Osteoblast (primary cell): ENCODE results near the gene NUS1. TPM values are rescaled to one million over a fixed set of nuclear protein-coding genes. Genes with fewer than 3 reads are reported as not detected.
"Not testable (repeated sequence)": the region's sequence is repeated elsewhere in the genome, so short reads cannot be mapped to it uniquely, and the experiment has no call there.

Source experiments
- DNase-seq: peaks from one replicate; pipeline ENCODE4 v3.0.0; 2011; ENCODE audit warnings: low spot score, mixed read lengths; ENCODE audit not compliant: insufficient read length; ENCODE audit errors: missing footprints
- H2AFZ ChIP-seq: 2 replicates; pipeline ENCODE4 v1.6.0; 2011; ENCODE audit warnings: mild to moderate bottlenecking, low read length
- H3K27ac ChIP-seq: 2 replicates; pipeline ENCODE4 v1.5.1; 2011; ENCODE audit warnings: mild to moderate bottlenecking, low read depth, low read length, moderate library complexity
- H3K27me3 ChIP-seq: 2 replicates; pipeline ENCODE4 v1.6.0; 2012; ENCODE audit warnings: mild to moderate bottlenecking, control low read depth, inconsistent platforms, low read length, moderate library complexity; ENCODE audit not compliant: insufficient read depth
- H3K36me3 ChIP-seq: 2 replicates; pipeline ENCODE4 v1.5.1; 2011; ENCODE audit warnings: mild to moderate bottlenecking, low read length, control low read depth, moderate library complexity; ENCODE audit not compliant: insufficient read depth
- H3K4me1 ChIP-seq: 2 replicates; pipeline ENCODE4 v1.5.1; 2011; ENCODE audit warnings: mild to moderate bottlenecking, low read length, control low read depth, moderate library complexity; ENCODE audit not compliant: insufficient read depth
- H3K4me2 ChIP-seq: 2 replicates; pipeline ENCODE4 v1.6.0; 2011; ENCODE audit warnings: mild to moderate bottlenecking, low read length; ENCODE audit not compliant: insufficient read depth
- H3K4me3 ChIP-seq: fragments of 200-600 bp; sonication (generic); 3 replicates; pipeline ENCODE4 v1.5.1; 2012; ENCODE audit warnings: mild to moderate bottlenecking, low read length, inconsistent platforms; ENCODE audit not compliant: insufficient read depth
- H3K79me2 ChIP-seq: 2 replicates; pipeline ENCODE4 v1.6.0; 2012; ENCODE audit warnings: mild to moderate bottlenecking, low read length, control low read depth, inconsistent platforms; ENCODE audit not compliant: insufficient read depth
- H3K9me3 ChIP-seq: 2 replicates; pipeline ENCODE4 v1.5.1; 2011; ENCODE audit warnings: low read depth, low read length, control low read depth
- H4K20me1 ChIP-seq: 2 replicates; pipeline ENCODE4 v1.6.0; 2012; ENCODE audit warnings: mild to moderate bottlenecking, low read length, control low read depth; ENCODE audit not compliant: insufficient read depth
- CTCF ChIP-seq: IDR thresholded peaks from 2 replicates; pipeline ENCODE4 v1.5.1; 2011; ENCODE audit warnings: mild to moderate bottlenecking, low read depth, low read length, moderate library complexity; ENCODE audit errors: extremely low read depth
- total RNA-seq: library from RNA; depleted of rRNA; stranded (reverse); fragments of >200 nt; gene quantifications from 2 replicates; pipeline ENCODE4 v1.2.3, GENCODE V29; 2012

Gene NUS1
- total RNA-seq, 1 donor, result 19.2 TPM

- Histone ChIP-seq H3K27ac (no peak overlapping the region), H2AFZ (no peak overlapping the region), H3K27me3 (no peaks in the 10 kb centered on the region), H3K4me3 (no peak overlapping the region), H3K36me3 (no peaks in the 10 kb centered on the region), H3K79me2 (no peaks in the 10 kb centered on the region), H3K4me1 (no peaks in the 10 kb centered on the region), H3K9me3 (no peaks in the 10 kb centered on the region), H4K20me1 (no peaks in the 10 kb centered on the region), H3K4me2 (no peak overlapping the region)
- TF ChIP-seq CTCF, result no peak
- DNase-seq, result no peak
These were observed 6.5 kb upstream of the NUS1 start for GRCh38 chr6:117668736-117669135.

- peak overlapping the region; percentile 98 for H3K4me2 ChIP-seq
- no peak for DNase-seq
- H3K36me3 ChIP-seq, result no peaks in the 10 kb centered on the region
- H3K27ac ChIP-seq, result peak overlapping the region; percentile 71
- H3K79me2 ChIP-seq, result peaks cover 42% of the 10 kb centered on the region
- peak overlapping the region; percentile 99 for H2AFZ ChIP-seq
- H3K4me1 ChIP-seq, result peaks cover 26% of the 10 kb centered on the region
- H3K9me3 ChIP-seq, result no peaks in the 10 kb centered on the region
- peaks cover 32% of the 10 kb centered on the region for H4K20me1 ChIP-seq
- H3K27me3 ChIP-seq, result no peaks in the 10 kb centered on the region
- peak overlapping the region; percentile 86 for H3K4me3 ChIP-seq
- no peak for TF ChIP-seq CTCF
These were observed 766 bp upstream of the NUS1 start for GRCh38 chr6:117674503-117674902.

- not testable (repeated sequence) for H3K36me3 ChIP-seq, DNase-seq
These were observed 511 bp downstream of the NUS1 start for GRCh38 chr6:117675658-117676301.

GRCh38 chr6:117676577-117677218, 1.4 kb downstream of the NUS1 start:
- Histone ChIP-seq H3K27ac (peak overlapping the region; percentile 46), H3K79me2 (peaks cover 64% of the 10 kb centered on the region), H3K27me3 (no peaks in the 10 kb centered on the region), H3K4me3 (peak overlapping the region; percentile 86), H2AFZ (no peak overlapping the region), H3K4me1 (peaks cover 26% of the 10 kb centered on the region), H4K20me1 (peaks cover 54% of the 10 kb centered on the region), H3K4me2 (peak overlapping the region; percentile 93), H3K36me3 (peaks cover 6% of the 10 kb centered on the region), H3K9me3 (no peaks in the 10 kb centered on the region)
- peak; percentile 53 for DNase-seq
- TF ChIP-seq CTCF, result no peak

More at GRCh38 chr6:117675658-117676301, 511 bp downstream of the NUS1 start:
- peak overlapping the region; percentile 73 for H3K27ac ChIP-seq
- peaks cover 55% of the 10 kb centered on the region for H3K79me2 ChIP-seq
- H2AFZ ChIP-seq, result peak overlapping the region; percentile 46
- peak overlapping the region; percentile 86 for H3K4me3 ChIP-seq
- peak overlapping the region; percentile 93 for H3K4me2 ChIP-seq
- not testable (repeated sequence) for H3K27me3 ChIP-seq, H3K9me3 ChIP-seq
- H4K20me1 ChIP-seq, result peaks cover 45% of the 10 kb centered on the region
- H3K4me1 ChIP-seq, result peaks cover 26% of the 10 kb centered on the region
